CD4-positive, alpha-beta T cell treated with Interleukin-17A for 4 hours (primary cell): ENCODE data around the gene ARHGEF16.
A peak's percentile ranks its signal among the peaks of the same experiment; 100 is the strongest.

Source experiments
- DNase-seq: peaks from one replicate; pipeline ENCODE4 v3.0.0-alpha.2; 2020; ENCODE audit warnings: mixed read lengths

Gene ARHGEF16

GRCh38 chr1:3469104-3469848, 14.8 kb downstream of the ARHGEF16 start:
- DNase-seq, result peak; percentile 0

DNA sequence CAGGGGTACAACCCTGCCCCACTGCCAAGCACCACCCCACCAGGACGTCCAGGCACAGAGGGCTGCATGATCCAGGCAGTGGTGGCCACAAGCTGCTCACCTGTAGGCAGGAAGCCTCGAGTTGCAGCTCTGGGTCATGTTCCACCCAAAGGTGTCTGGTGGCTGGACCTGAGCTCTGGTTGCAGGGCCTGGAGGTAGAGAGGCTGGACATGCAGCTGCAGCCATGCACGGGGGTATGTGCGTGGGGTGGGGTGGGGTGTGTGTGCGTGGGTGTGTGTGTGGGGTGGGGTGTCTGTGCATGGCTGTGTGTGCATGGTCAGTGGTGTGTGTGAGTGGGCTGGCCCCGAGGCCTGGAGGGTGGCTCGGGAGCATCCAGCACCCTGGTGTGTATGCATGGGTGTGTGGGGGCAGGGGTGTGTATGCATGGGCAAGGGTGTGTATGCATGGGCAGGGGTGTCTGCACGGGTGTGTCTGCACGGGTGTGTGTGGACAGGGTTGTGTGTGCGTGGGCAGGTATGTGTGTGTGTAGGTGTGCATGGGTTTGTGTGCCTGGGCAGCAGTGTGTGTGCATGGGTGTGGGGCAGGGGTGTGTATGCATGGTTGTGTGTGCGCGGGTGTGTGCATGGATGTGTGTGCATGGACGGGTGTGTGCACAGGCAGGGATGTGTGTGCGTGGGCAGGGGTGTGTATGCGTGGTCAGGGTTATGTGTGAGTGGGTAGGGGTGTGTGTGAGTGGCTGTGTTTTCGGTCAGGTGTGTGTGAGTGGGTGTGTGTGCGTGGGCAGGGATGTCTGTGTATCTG, 15.6 kb downstream of the ARHGEF16 start:
- DNase-seq, result peak; percentile 1

DNA sequence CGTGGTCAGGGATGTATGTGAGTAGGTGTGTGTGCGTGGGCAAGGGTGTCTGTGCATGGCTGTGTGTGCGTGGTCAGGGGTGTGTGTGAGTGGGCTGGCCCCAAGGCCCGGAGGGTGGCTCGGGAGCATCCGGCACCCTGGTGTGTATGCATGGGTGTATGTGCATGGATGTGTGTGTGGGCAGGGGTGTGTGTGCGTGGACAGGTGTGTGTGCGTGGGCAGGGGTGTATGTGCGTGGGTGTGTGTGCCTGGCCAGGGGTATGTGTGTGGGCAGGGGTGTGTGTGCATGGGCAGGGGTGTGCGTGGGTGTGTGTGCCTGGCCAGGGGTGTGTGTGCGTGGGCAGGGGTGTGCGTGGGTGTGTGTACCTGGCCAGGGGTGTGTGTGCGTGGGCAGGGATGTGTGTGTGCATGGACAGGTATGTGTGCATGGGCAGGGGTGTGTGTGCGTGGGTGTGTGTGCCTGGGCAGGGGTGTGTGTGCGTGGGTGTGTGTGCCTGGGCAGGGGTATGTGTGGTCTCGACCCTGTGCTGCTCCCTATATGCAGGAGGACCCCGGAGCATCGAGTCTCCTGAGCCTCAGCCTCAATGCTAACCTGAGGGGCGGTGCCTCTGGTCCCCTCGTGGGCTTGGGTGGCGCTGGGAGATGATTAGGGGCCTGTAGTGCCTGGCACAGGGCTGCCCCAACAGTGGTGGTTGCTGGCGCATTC, 16.3 kb downstream of the ARHGEF16 start:
- DNase-seq, result no peak

DNA sequence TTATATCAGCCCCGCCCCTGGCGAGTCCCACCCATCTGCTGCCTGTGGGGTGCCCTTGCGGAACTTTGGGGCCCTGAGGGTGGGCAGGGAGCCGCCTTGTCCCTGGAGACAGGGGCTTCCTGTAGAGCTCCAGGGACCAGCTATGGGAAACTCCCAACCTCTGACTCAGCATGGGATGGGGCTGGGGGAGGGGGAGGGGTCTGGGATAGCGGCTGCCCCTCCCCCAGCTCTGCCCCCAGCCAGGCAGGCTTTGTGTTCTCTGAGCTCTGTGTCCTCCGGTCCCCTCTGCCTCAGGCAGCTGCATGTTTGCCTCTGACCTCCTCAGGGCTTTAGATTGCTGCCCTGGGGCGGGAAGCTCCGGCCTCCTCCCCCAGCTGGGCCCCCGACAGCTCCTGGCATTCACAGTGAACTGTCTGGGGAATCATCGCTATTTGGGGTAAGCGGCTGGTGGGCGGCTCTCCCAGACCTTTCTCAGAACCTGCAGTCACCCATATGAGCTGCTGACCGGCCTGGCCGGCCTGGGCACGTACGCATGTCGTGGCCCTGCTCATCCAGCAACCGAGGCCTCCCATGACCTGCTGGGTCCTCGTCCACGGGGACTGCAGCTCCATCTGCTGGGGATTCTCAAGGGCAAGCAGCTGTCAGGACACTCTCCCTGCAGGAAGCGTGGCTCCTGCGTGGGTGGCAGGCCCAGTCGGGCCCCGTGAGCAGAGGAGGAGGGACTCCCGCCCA, 17.1 kb downstream of the ARHGEF16 start:
- DNase-seq, result no peak

DNA sequence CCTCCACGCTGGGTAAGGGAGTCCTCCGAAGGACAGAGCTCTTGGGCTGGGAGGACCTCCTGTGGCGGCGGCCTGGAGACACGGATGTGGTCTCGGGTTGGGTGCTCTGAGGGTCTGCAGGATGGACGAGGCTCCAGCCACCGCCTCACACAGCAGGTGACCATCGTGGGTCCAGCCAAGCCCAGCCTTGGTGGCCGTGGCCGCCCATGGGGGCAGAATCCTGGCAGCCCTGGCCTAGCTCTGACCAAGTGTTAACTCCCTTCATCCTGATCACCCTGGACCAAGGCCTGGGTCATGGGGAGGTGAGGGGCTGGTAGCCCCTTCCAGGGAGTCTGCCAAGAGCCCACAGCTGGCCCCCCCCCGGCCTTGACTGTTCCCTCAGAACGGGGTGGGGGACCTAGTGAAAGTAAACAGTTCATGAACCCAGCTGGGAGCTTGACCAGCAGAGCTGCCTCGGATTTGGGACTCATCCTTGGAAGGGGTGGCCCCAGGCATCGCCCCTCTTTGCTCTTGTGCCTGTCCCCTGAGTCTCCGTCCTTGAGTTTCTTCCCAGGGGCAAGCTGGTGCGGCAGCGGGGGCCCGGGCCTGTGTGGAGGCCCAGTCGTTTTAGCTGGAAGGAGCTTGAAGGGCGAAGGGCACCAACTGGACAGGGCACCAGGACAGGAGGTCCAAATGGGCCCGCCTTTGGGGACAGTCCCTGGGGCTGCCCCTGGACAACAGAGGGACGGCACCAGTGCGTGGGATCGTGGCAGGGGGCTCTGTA, 17.8 kb downstream of the ARHGEF16 start:
- no peak for DNase-seq

DNA sequence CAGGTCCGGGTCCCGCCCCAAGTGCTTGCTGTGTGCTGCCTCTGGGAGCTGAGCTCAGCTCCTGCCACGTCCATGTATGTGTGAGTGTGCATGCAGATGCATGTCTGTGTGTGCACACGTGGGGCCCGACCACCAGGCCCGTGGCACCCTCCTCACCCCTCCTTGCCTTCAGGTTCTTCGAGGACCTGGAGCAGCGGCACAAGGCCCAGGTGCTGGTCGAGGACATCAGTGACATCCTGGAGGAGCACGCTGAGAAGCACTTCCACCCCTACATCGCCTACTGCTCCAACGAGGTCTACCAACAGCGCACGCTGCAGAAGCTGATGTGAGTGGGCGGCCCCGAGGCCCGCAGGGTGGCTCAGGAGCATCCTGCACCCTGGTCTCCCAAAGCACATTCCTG, 18.4 kb downstream of the ARHGEF16 start:
- DNase-seq, result no peak

GRCh38 chr1:3473381-3473844, 18.9 kb downstream of the ARHGEF16 start:
- no peak for DNase-seq

- DNase-seq, result no peak
Observed at GRCh38 chr1:3474016-3474415, 19.6 kb downstream of the ARHGEF16 start.

- DNase-seq, result no peak
Observed at GRCh38 chr1:3474421-3474820, 20.0 kb downstream of the ARHGEF16 start.

DNA sequence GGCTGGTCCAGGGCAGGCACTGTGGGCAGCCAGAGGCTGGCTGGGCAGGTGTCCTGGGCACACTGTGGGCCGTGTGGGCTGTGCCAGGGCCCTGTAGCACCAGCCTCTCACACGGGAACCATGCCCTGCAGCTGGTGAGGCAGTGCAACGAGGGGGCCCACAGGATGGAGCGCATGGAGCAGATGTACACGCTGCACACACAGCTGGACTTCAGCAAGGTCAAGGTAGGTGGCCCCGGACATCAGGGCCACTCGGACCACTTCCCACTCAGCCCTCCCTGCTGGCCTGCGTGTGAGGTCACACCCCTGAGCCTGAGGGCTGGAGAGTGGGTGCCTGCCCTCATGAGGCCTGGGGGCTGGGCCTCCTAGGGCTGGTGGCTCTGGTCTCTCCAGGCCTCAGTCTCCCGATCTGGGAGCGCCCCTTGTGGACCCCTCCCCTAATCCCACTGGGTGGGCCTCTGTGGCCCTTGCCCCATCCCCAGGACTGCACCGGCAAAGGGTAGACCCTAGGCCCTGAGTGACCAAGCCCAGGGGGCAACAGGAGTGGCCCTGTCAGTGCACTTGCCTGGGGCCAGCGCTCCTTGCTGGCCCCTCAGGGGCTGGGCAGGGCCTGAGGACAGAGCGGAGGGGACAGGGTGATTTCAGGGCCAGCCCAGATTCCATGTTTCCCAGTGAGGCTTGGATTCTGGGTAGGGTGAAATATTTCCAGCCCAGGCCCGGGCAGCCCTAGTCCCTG, 21.5 kb downstream of the ARHGEF16 start:
- no peak for DNase-seq

DNA sequence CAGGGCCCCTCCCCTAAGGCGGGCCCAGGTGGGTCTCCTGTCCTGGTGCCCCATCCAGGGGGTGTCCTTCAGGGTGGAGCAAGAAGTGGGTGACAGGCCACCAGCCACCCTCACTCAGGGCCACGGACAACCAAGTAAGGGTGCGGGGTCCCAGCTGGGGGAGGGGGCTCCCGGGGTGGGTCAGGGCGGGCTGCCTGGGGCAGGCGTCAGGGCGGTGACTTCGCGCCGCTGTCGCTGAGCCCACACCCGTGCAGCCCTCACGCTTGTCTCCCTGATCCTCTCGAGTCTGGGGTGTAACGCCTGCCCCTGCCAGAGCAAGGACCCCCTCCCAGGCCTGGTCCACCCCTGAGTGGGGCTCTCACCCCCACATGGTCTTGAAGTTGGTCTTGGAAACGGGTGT, 22.2 kb downstream of the ARHGEF16 start:
- no peak for DNase-seq

- no peak for DNase-seq
Observed at GRCh38 chr1:3477241-3477995, 23.0 kb downstream of the ARHGEF16 start.

DNA sequence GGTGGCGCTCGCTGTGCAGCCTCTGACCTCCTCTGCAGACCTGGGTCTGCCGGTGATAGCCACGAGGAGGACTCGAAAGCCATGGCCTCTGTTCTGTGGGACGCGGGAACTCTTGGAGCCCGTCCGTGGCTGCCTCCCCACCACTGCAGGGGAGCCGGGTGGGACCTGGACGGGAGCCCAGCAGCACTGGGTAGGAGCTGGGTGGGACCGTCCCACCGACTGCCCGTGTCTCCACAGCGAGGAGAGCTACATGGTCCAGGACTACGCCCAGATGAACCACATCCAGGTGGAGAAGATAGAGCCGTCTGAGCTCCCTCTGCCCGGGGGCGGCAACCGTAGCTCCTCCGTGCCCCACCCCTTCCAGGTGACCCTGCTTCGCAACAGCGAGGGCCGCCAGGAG, 23.7 kb downstream of the ARHGEF16 start:
- DNase-seq, result no peak

GRCh38 chr1:3479511-3480368, 25.3 kb downstream of the ARHGEF16 start:
- DNase-seq, result no peak

DNA sequence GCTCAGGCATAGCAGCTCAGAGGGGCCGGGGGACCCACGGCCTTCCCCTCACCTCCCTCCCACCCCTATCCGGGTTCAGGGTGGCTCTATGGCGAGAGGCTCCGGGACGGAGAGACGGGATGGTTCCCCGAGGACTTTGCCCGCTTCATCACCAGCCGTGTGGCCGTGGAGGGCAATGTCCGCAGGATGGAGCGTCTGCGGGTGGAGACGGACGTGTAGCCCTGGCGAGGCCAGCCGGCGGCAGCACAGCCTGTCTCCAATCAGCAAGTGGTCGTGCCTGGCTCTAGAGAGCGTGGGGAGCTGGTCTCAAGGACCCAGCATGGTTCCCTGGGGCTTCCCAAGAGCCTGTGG, 25.9 kb downstream of the ARHGEF16 start:
- no peak for DNase-seq

- no peak for DNase-seq
Observed at GRCh38 chr1:3481046-3481445, 26.6 kb downstream of the ARHGEF16 start.

DNA sequence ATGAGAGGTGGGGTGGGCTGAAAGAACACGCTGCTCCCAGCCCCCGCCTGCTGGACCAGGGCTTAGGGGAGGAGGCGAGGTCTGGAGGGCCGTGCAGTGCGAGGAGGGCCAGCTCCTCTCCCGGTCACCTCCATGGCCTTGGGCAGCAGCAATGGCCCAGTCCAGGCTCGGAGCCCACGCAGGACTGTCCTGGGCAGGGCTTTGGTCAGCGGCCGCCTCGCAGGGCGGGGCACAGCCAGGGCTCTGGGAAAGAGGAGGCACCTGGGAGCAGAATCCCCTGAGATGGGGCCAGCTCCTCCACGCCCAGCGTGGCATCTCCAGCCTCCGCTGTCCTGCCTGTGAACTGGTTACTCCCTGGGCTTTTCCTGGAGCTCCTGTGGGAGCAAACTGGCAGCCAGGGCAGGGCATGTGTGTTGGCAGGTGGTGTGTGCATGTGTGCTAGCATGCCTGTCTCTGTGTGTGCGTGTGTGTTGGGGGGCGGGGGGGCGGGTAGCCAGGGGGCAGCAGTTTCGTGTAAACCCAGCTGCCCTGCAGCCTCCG, 27.4 kb downstream of the ARHGEF16 start:
- no peak for DNase-seq

DNA sequence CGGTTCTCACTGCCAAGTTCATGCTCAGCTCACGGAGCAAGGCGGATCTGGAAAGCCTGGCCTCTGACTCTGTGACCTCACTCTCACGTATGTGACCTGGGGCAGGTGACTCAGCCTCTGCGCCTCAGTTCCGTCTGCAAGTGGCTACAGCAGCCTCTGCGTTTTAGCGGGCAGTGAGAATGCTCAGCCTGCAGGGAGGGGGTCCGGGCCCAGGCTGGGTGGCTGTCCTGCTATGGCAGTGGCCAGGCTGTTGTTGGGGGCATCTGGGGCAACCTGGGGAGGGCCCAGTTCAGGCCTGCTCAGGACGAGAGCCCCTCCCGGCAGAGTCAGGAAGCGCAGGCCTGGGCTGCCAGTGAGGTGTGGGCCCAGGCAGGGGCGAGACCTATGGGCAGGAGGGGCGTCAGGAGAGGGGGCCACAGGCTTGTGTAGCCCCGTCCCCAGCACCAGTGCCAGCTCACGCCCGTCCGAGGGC, 27.9 kb downstream of the ARHGEF16 start:
- no peak for DNase-seq

GRCh38 chr1:3483380-3483779, 28.9 kb downstream of the ARHGEF16 start:
- DNase-seq, result no peak
